ENCODE results near the gene ATP12A.

Gene ATP12A

GRCh38 chr13:24699541-24699940 is 19.3 kb downstream of the ATP12A start:
- Histone ChIP-seq H3K9me3 (ENCODE audit: control insufficient read depth in 2 of 2, low read length in 2 of 2) (no peaks in the 10 kb centered on the region), H3K4me1 (ENCODE audit: control insufficient read depth in 2 of 2, insufficient read depth in 2 of 2, low read length in 2 of 2) (no peaks in the 10 kb centered on the region), H3K4me3 (ENCODE audit: low read length in 2 of 2) (no peak overlapping the region), H3K27me3 (ENCODE audit: control insufficient read depth in 2 of 2, insufficient read depth in 2 of 2, low read length in 2 of 2) (peaks cover 0 to 2% of the 10 kb centered on the region in 2 donors), H3K9ac (ENCODE audit: low read depth in 1 of 2, low read length in 2 of 2) (no peak overlapping the region), H3K36me3 (ENCODE audit: control insufficient read depth in 2 of 2, insufficient read depth in 2 of 2, low read length in 2 of 2) (no peaks in the 10 kb centered on the region), H3K27ac (ENCODE audit: low read depth in 2 of 2, low read length in 2 of 2) (no peak overlapping the region)

- Histone ChIP-seq H3K27ac (ENCODE audit: low read depth in 2 of 2, low read length in 2 of 2) (no peak overlapping the region), H3K9me3 (ENCODE audit: control insufficient read depth in 2 of 2, low read length in 2 of 2) (no peaks in the 10 kb centered on the region), H3K4me1 (ENCODE audit: control insufficient read depth in 2 of 2, insufficient read depth in 2 of 2, low read length in 2 of 2) (no peaks in the 10 kb centered on the region), H3K9ac (ENCODE audit: low read depth in 1 of 2, low read length in 2 of 2) (no peak overlapping the region), H3K36me3 (ENCODE audit: control insufficient read depth in 2 of 2, insufficient read depth in 2 of 2, low read length in 2 of 2) (no peaks in the 10 kb centered on the region), H3K27me3 (ENCODE audit: control insufficient read depth in 2 of 2, insufficient read depth in 2 of 2, low read length in 2 of 2) (peaks cover 0 to 2% of the 10 kb centered on the region in 2 donors), H3K4me3 (ENCODE audit: low read length in 2 of 2) (no peak overlapping the region)
Observed at GRCh38 chr13:24700539-24700938, 20.3 kb downstream of the ATP12A start.

- no peaks in the 10 kb centered on the region for H3K36me3 ChIP-seq (ENCODE audit: control insufficient read depth in 2 of 2, insufficient read depth in 2 of 2, low read length in 2 of 2)
- no peak overlapping the region for H3K27ac ChIP-seq (ENCODE audit: low read depth in 2 of 2, low read length in 2 of 2)
- H3K4me1 ChIP-seq (ENCODE audit: control insufficient read depth in 2 of 2, insufficient read depth in 2 of 2, low read length in 2 of 2): no peaks in the 10 kb centered on the region
- no peak overlapping the region for H3K4me3 ChIP-seq (ENCODE audit: low read length in 2 of 2)
- H3K9ac ChIP-seq (ENCODE audit: low read depth in 1 of 2, low read length in 2 of 2): no peak overlapping the region
- H3K9me3 ChIP-seq (ENCODE audit: control insufficient read depth in 2 of 2, low read length in 2 of 2): no peaks in the 10 kb centered on the region
- no peaks in the 10 kb centered on the region for H3K27me3 ChIP-seq (ENCODE audit: control insufficient read depth in 2 of 2, insufficient read depth in 2 of 2, low read length in 2 of 2)
Observed at GRCh38 chr13:24706886-24707585, 26.8 kb downstream of the ATP12A start.

- no peak overlapping the region for H3K27ac ChIP-seq (ENCODE audit: low read depth in 2 of 2, low read length in 2 of 2)
- no peaks in the 10 kb centered on the region for H3K9me3 ChIP-seq (ENCODE audit: control insufficient read depth in 2 of 2, low read length in 2 of 2)
- H3K9ac ChIP-seq (ENCODE audit: low read depth in 1 of 2, low read length in 2 of 2): no peak overlapping the region
Observed at GRCh38 chr13:24709186-24709913, 29.1 kb downstream of the ATP12A start.

GRCh38 chr13:24713022-24713421 is 32.8 kb downstream of the ATP12A start:
- Histone ChIP-seq H3K4me3 (ENCODE audit: low read length in 2 of 2) (no peak overlapping the region), H3K4me1 (ENCODE audit: control insufficient read depth in 2 of 2, insufficient read depth in 2 of 2, low read length in 2 of 2) (no peaks in the 10 kb centered on the region), H3K36me3 (ENCODE audit: control insufficient read depth in 2 of 2, insufficient read depth in 2 of 2, low read length in 2 of 2) (no peaks in the 10 kb centered on the region), H3K27ac (ENCODE audit: low read depth in 2 of 2, low read length in 2 of 2) (no peak overlapping the region), H3K9ac (ENCODE audit: low read depth in 1 of 2, low read length in 2 of 2) (no peak overlapping the region), H3K9me3 (ENCODE audit: control insufficient read depth in 2 of 2, low read length in 2 of 2) (no peaks in the 10 kb centered on the region), H3K27me3 (ENCODE audit: control insufficient read depth in 2 of 2, insufficient read depth in 2 of 2, low read length in 2 of 2) (no peaks in the 10 kb centered on the region)

More at GRCh38 chr13:24709186-24709913, 29.1 kb downstream of the ATP12A start:
- no peaks in the 10 kb centered on the region for H3K36me3 ChIP-seq (ENCODE audit: control insufficient read depth in 2 of 2, insufficient read depth in 2 of 2, low read length in 2 of 2)
- no peaks in the 10 kb centered on the region for H3K4me1 ChIP-seq (ENCODE audit: control insufficient read depth in 2 of 2, insufficient read depth in 2 of 2, low read length in 2 of 2)
- no peak overlapping the region for H3K4me3 ChIP-seq (ENCODE audit: low read length in 2 of 2)
- H3K27me3 ChIP-seq (ENCODE audit: control insufficient read depth in 2 of 2, insufficient read depth in 2 of 2, low read length in 2 of 2): no peaks in the 10 kb centered on the region

- no peaks in the 10 kb centered on the region for H3K4me1 ChIP-seq (ENCODE audit: control insufficient read depth in 2 of 2, insufficient read depth in 2 of 2, low read length in 2 of 2)
- H3K36me3 ChIP-seq (ENCODE audit: control insufficient read depth in 2 of 2, insufficient read depth in 2 of 2, low read length in 2 of 2): no peaks in the 10 kb centered on the region
- no peak overlapping the region for H3K9ac ChIP-seq (ENCODE audit: low read depth in 1 of 2, low read length in 2 of 2)
- no peaks in the 10 kb centered on the region for H3K9me3 ChIP-seq (ENCODE audit: control insufficient read depth in 2 of 2, low read length in 2 of 2)
- no peaks in the 10 kb centered on the region for H3K27me3 ChIP-seq (ENCODE audit: control insufficient read depth in 2 of 2, insufficient read depth in 2 of 2, low read length in 2 of 2)
- no peak overlapping the region for H3K27ac ChIP-seq (ENCODE audit: low read depth in 2 of 2, low read length in 2 of 2)
- H3K4me3 ChIP-seq (ENCODE audit: low read length in 2 of 2): no peak overlapping the region
Observed at GRCh38 chr13:24716011-24716410, 35.8 kb downstream of the ATP12A start.

GRCh38 chr13:24716446-24716845 is 36.2 kb downstream of the ATP12A start:
- H3K36me3 ChIP-seq (ENCODE audit: control insufficient read depth in 2 of 2, insufficient read depth in 2 of 2, low read length in 2 of 2): no peaks in the 10 kb centered on the region
- no peak overlapping the region for H3K4me3 ChIP-seq (ENCODE audit: low read length in 2 of 2)
- H3K9ac ChIP-seq (ENCODE audit: low read depth in 1 of 2, low read length in 2 of 2): no peak overlapping the region
- no peaks in the 10 kb centered on the region for H3K9me3 ChIP-seq (ENCODE audit: control insufficient read depth in 2 of 2, low read length in 2 of 2)
- H3K27ac ChIP-seq (ENCODE audit: low read depth in 2 of 2, low read length in 2 of 2): no peak overlapping the region
- H3K4me1 ChIP-seq (ENCODE audit: control insufficient read depth in 2 of 2, insufficient read depth in 2 of 2, low read length in 2 of 2): no peaks in the 10 kb centered on the region
- H3K27me3 ChIP-seq (ENCODE audit: control insufficient read depth in 2 of 2, insufficient read depth in 2 of 2, low read length in 2 of 2): no peaks in the 10 kb centered on the region

- no peak overlapping the region for H3K4me3 ChIP-seq (ENCODE audit: low read length in 2 of 2)
- no peak overlapping the region for H3K9ac ChIP-seq (ENCODE audit: low read depth in 1 of 2, low read length in 2 of 2)
- H3K4me1 ChIP-seq (ENCODE audit: control insufficient read depth in 2 of 2, insufficient read depth in 2 of 2, low read length in 2 of 2): no peaks in the 10 kb centered on the region
- H3K36me3 ChIP-seq (ENCODE audit: control insufficient read depth in 2 of 2, insufficient read depth in 2 of 2, low read length in 2 of 2): no peaks in the 10 kb centered on the region
- no peaks in the 10 kb centered on the region for H3K9me3 ChIP-seq (ENCODE audit: control insufficient read depth in 2 of 2, low read length in 2 of 2)
- no peak overlapping the region for H3K27ac ChIP-seq (ENCODE audit: low read depth in 2 of 2, low read length in 2 of 2)
- no peaks in the 10 kb centered on the region for H3K27me3 ChIP-seq (ENCODE audit: control insufficient read depth in 2 of 2, insufficient read depth in 2 of 2, low read length in 2 of 2)
Observed at GRCh38 chr13:24717217-24717616, 37.0 kb downstream of the ATP12A start.

GRCh38 chr13:24718192-24718965 is 38.2 kb downstream of the ATP12A start:
- Histone ChIP-seq H3K9ac (ENCODE audit: low read depth in 1 of 2, low read length in 2 of 2) (no peak overlapping the region), H3K36me3 (ENCODE audit: control insufficient read depth in 2 of 2, insufficient read depth in 2 of 2, low read length in 2 of 2) (no peaks in the 10 kb centered on the region), H3K4me1 (ENCODE audit: control insufficient read depth in 2 of 2, insufficient read depth in 2 of 2, low read length in 2 of 2) (no peaks in the 10 kb centered on the region), H3K27ac (ENCODE audit: low read depth in 2 of 2, low read length in 2 of 2) (no peak overlapping the region), H3K9me3 (ENCODE audit: control insufficient read depth in 2 of 2, low read length in 2 of 2) (no peaks in the 10 kb centered on the region), H3K4me3 (ENCODE audit: low read length in 2 of 2) (no peak overlapping the region), H3K27me3 (ENCODE audit: control insufficient read depth in 2 of 2, insufficient read depth in 2 of 2, low read length in 2 of 2) (peaks cover 0 to 2% of the 10 kb centered on the region in 2 donors)

GRCh38 chr13:24719139-24719538 is 38.9 kb downstream of the ATP12A start:
- no peaks in the 10 kb centered on the region for H3K36me3 ChIP-seq (ENCODE audit: control insufficient read depth in 2 of 2, insufficient read depth in 2 of 2, low read length in 2 of 2)
- no peaks in the 10 kb centered on the region for H3K9me3 ChIP-seq (ENCODE audit: control insufficient read depth in 2 of 2, low read length in 2 of 2)
- no peak overlapping the region for H3K4me3 ChIP-seq (ENCODE audit: low read length in 2 of 2)
- H3K4me1 ChIP-seq (ENCODE audit: control insufficient read depth in 2 of 2, insufficient read depth in 2 of 2, low read length in 2 of 2): no peaks in the 10 kb centered on the region
- H3K9ac ChIP-seq (ENCODE audit: low read depth in 1 of 2, low read length in 2 of 2): no peak overlapping the region
- peaks cover 0 to 3% of the 10 kb centered on the region in 2 donors for H3K27me3 ChIP-seq (ENCODE audit: control insufficient read depth in 2 of 2, insufficient read depth in 2 of 2, low read length in 2 of 2)
- H3K27ac ChIP-seq (ENCODE audit: low read depth in 2 of 2, low read length in 2 of 2): no peak overlapping the region
